HepG2 (cell line): Measurements from ENCODE around the gene TMEM97. TPM values are rescaled to one million over a fixed set of nuclear protein-coding genes. Genes with fewer than 3 reads are reported as not detected.

ENCODE experiments used
- ATAC-seq: fragments of 200-7000 bp; cut with Tn5 transposase; 3 replicates; pipeline ENCODE4 v1.9.1; 2020; ENCODE audit warnings: mild to moderate bottlenecking, moderate library complexity
- BruUV-seq: library from RNA; stranded (reverse); fragments of 400-500 nt; replicated peaks from 2 replicates; lab custom pipeline; 2021; lab: Mats Ljungman, UMichigan
- CTCF ChIA-PET: fragments of 300-600 bp; formaldehyde crosslinking; extraction: SDS; loops from one replicate; lab custom pipeline; 2021; ENCODE audit warnings: low total read pairs, inconsistent platforms, low intra/inter-chr PET ratio; lab: Yijun Ruan, JAX
- POLR2A ChIA-PET: fragments of 350-600 bp; sonication (Branson Sonifier 250); formaldehyde crosslinking; loops from one replicate; lab custom pipeline; 2020; ENCODE audit warnings: antibody characterized with exemption, inconsistent platforms; lab: Yijun Ruan, JAX
- DNase-seq: peaks from one replicate; pipeline ENCODE4 v3.0.0-alpha.2; 2015; ENCODE audit warnings: low spot score
- FAIRE-seq: peaks from 3 replicates; lab custom pipeline; 2011; peaks lifted over from hg19 to GRCh38; lab: Jason Lieb, UNC
- H2AFZ ChIP-seq: one replicate; pipeline ENCODE4 v1.6.1; 2011; ENCODE audit warnings: low read length, inconsistent platforms
- H3K27ac ChIP-seq: fragments of 300-600 bp; 3 replicates; pipeline ENCODE4 v1.8.0; 2011; ENCODE audit warnings: mixed run types, mild to moderate bottlenecking, mixed read lengths, low read length, inconsistent platforms; ENCODE audit not compliant: insufficient read depth; ENCODE audit errors: extremely low read length
- H3K27me3 ChIP-seq, 2 experiments: fragments of 200-600 bp in 1 of 2; 2 replicates in 1 of 2; 3 replicates in 1 of 2; pipeline versions ENCODE4 v1.6.0 to v1.8.0; 2011; ENCODE audit warnings: low read length in 2 of 2, mild to moderate bottlenecking in 2 of 2, moderate library complexity in 2 of 2, inconsistent platforms in 1 of 2; ENCODE audit not compliant: insufficient read depth in 2 of 2, control insufficient read depth in 1 of 2
- H3K36me3 ChIP-seq, 2 experiments: fragments of 200-600 bp in 1 of 2; replicated peaks in 1 of 2; 2 replicates in 1 of 2; 3 replicates in 1 of 2; pipeline versions ENCODE4 v1.5.1 to v1.8.0; 2011; ENCODE audit warnings: low read length in 2 of 2, inconsistent platforms in 1 of 2; ENCODE audit not compliant: insufficient read depth in 2 of 2, control insufficient read depth in 1 of 2
- H3K4me1 ChIP-seq: 2 replicates; pipeline ENCODE4 v1.5.1; 2012; ENCODE audit warnings: low read length, inconsistent platforms; ENCODE audit not compliant: insufficient read depth
- H3K4me2 ChIP-seq: 2 replicates; pipeline ENCODE4 v1.6.0; 2011; ENCODE audit warnings: low read depth, low read length, inconsistent platforms
- H3K4me3 ChIP-seq, 3 experiments: fragments of 200-600 bp in 1 of 3; sonication (generic), shearing (Covaris generic) in 1 of 3; replicated peaks in 1 of 3; 2 replicates each; pipeline ENCODE4 v1.5.1; 2011 to 2016; ENCODE audit warnings: low read length in 3 of 3, inconsistent platforms in 2 of 3, low read depth in 2 of 3, mild to moderate bottlenecking in 2 of 3, control low read depth in 1 of 3, mixed read lengths in 1 of 3; ENCODE audit not compliant: insufficient read depth in 1 of 3
- H3K79me2 ChIP-seq: one replicate; pipeline ENCODE4 v1.6.1; 2011; ENCODE audit warnings: low read length, inconsistent platforms; ENCODE audit not compliant: insufficient read depth
- H3K9ac ChIP-seq: 2 replicates; pipeline ENCODE4 v1.6.0; 2011; ENCODE audit warnings: mild to moderate bottlenecking, low read depth, low read length, inconsistent platforms; ENCODE audit not compliant: insufficient read depth
- H3K9me3 ChIP-seq: 2 replicates; pipeline ENCODE4 v1.5.1; 2012; ENCODE audit warnings: mild to moderate bottlenecking, low read length
- H4K20me1 ChIP-seq: 2 replicates; pipeline ENCODE4 v1.6.0; 2011; ENCODE audit warnings: inconsistent platforms, mild to moderate bottlenecking, low read length, moderate library complexity; ENCODE audit not compliant: insufficient read depth
- PAF1 ChIP-seq: IDR thresholded peaks from 2 replicates; pipeline ENCODE4 v1.6.1; 2016; ENCODE audit warnings: missing genetic modification reagents, missing compliant biosample characterization
- ZC3H4 ChIP-seq: sonication (generic); formaldehyde crosslinking; IDR thresholded peaks from 2 replicates; pipeline ENCODE4 v1.4.0; 2020; ENCODE audit warnings: missing genetic modification reagents, borderline replicate concordance
- ZNF670 ChIP-seq: sonication (generic); formaldehyde crosslinking; IDR thresholded peaks from 2 replicates; pipeline ENCODE4 v1.8.0; 2022; ENCODE audit warnings: mild to moderate bottlenecking, missing genetic modification reagents, borderline replicate concordance
- WGBS: methylation state at CpG from one replicate; pipeline ENCODE4 v1.1.6; 2017; ENCODE audit warnings: low lambda C conversion rate; 5-methylcytosine and 5-hydroxymethylcytosine counted together
- in situ Hi-C: cut with HindIII; loops from 2 replicates; pipeline ENCODE4 v1.10.0; 2017; ENCODE audit warnings: low pct_unique_long_range_greater_than_20kb; ENCODE audit not compliant: extremely low pct_ligation_motif_present
- intact Hi-C: fragments of 100-400 bp; cut with micrococcal nuclease; formaldehyde crosslinking; loops from one replicate; pipeline ENCODE4 v1.10.0; 2022; ENCODE audit not compliant: unreplicated experiment
- polyA plus RNA-seq, 8 experiments: library from polyadenylated mRNA; depleted of rRNA in 3 of 8; stranded (reverse) in 7 of 8; unstranded in 1 of 8; fragments of >200 nt; fragmentation: Illumina TruSeq in 4 of 8; extraction: Trizol in 4 of 8; gene quantifications; 2 replicates each; pipeline versions ENCODE4 v1.2.1 to v1.2.3, GENCODE V29; 2011 to 2016; ENCODE audit warnings: low read depth in 4 of 8, missing spikeins in 1 of 8, mixed read lengths in 1 of 8; ENCODE audit not compliant: insufficient read depth in 1 of 8
- total RNA-seq, 5 experiments: library from RNA; depleted of rRNA; stranded (reverse); fragments of >200 nt; fragmentation: Illumina TruSeq; extraction: Trizol; gene quantifications; 2 replicates each; pipeline ENCODE4 v1.2.3, GENCODE V29; 2016; ENCODE audit warnings: low read depth in 1 of 5
- TF ChIP-seq, protein P1 (sequence below): sonication (generic); formaldehyde crosslinking; IDR thresholded peaks from 2 replicates; pipeline ENCODE4 v1.5.0; 2020; ENCODE audit warnings: missing genetic modification reagents, mild to moderate bottlenecking, borderline replicate concordance
- TF ChIP-seq, protein P2 (sequence below): sonication (generic); formaldehyde crosslinking; IDR thresholded peaks from 2 replicates; pipeline ENCODE4 v1.8.0; 2022; ENCODE audit warnings: missing genetic modification reagents, mild to moderate bottlenecking, inconsistent platforms, borderline replicate concordance

The TMEM97 gene
- total and polyA plus RNA-seq, 2 of the 13 experiments (the other 11 are each of a cell fraction or from before 2014, with no cell fraction given): 69.6 to 137 TPM

DNA sequence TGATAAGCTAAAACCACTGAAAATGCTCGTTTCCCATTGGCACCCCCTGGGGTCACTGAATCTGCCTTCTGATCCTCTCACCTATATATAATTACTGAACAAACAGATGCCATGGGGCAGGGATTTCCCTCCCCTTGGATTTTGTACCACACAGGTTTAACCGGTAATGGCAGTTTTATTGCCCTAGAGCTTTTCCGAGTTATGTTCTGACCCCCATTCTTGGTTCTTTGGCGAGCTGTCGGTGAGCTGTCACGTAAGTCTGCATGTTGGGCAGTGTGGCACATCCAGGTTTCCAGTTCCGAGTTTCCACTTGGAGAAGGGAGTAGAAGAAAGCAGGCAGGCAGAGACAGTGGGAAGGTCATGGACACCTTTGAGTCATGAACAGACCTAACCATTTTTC lies 7.1 kb downstream of the TMEM97 start (continued):
- TF ChIP-seq ZNF670 (CRISPR knock-in tag): no peak
- TF ChIP-seq, protein P1, sequence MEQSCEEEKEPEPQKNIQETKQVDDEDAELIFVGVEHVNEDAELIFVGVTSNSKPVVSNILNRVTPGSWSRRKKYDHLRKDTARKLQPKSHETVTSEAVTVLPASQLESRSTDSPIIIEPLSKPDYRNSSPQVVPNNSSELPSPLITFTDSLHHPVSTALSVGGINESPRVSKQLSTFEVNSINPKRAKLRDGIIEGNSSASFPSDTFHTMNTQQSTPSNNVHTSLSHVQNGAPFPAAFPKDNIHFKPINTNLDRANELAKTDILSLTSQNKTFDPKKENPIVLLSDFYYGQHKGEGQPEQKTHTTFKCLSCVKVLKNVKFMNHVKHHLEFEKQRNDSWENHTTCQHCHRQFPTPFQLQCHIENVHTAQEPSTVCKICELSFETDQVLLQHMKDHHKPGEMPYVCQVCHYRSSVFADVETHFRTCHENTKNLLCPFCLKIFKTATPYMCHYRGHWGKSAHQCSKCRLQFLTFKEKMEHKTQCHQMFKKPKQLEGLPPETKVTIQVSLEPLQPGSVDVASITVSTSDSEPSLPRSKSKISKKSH (CRISPR knock-in tag): no peak

DNA sequence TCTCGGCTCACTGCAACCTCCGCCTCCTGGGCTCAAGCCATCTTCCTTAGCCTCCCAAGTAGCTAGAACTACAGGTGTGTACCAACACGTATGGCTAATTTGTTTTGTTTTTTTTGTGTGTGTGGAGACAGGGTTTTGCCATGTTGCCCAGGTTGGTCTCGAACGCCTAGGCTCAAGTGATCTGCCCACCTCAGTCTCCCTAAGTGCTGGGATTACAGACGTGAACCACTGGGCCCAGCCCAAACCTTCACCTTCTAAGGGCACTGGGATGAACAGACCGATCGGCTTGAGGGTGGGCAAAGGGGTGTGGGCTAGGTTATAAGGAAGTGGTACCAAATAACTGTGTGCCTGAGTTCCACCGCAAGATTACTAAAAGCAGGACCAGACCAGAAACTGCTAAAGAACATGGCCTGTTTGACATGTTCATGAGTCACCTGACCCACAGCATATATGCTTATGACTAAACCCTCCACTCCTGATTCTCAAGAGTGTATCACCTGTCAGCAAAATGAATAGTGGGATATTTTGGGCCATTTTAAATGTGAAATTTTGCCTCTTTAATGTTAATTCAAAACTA lies 8.1 kb downstream of the TMEM97 start:
- Histone ChIP-seq H3K9me3 (no peaks in the 10 kb centered on the region), H2AFZ (no peak overlapping the region), H3K9ac (no peak overlapping the region), H3K79me2 (peaks cover 46% of the 10 kb centered on the region), H3K4me2 (no peak overlapping the region), H3K4me1 (peaks cover 59% of the 10 kb centered on the region), H3K36me3 (peaks cover 17 to 52% of the 10 kb centered on the region in 2 experiments), H4K20me1 (no peaks in the 10 kb centered on the region), H3K4me3 (no peak overlapping the region), H3K27me3 (no peaks in the 10 kb centered on the region), H3K27ac (no peak overlapping the region)
- ChIA-PET POLR2A (interaction anchor here (2.1 kb wide), 1 partner anchor 8 kb away, joined by 10 read pairs; the partner anchor contains the start of genes IFT20 and TNFAIP1), CTCF (no interaction called here)
- FAIRE-seq (no peak), ATAC-seq (no peak), DNase-seq (no peak)
- in situ Hi-C loops (no loop called here), intact Hi-C loops (no loop called here)
- TF ChIP-seq ZC3H4 (CRISPR knock-in tag): no peak
- TF ChIP-seq, protein P2, sequence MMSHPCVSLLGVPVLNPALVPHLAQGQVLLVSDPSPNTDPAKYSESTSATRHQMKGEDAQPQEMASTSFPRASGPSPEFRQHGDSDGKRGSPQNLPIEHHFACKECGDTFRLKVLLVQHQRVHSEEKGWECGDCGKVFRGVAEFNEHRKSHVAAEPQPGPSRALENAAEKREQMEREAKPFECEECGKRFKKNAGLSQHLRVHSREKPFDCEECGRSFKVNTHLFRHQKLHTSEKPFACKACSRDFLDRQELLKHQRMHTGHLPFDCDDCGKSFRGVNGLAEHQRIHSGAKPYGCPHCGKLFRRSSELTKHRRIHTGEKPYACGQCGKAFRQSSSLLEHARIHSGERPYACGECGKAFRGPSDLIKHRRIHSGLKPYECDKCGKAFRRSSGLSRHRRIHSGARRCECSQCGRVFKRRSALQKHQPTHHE (CRISPR knock-in tag): no peak
- TF ChIP-seq PAF1 (CRISPR knock-in tag): no peak
- WGBS: 97% methylated on average over 9 of the region's 9 CpGs
- BruUV-seq: no TSS peak
